Mesothelial cell of epicardium (in vitro differentiated cells): ENCODE measurements around the gene DYNLT2. TPM values are rescaled to one million over a fixed set of nuclear protein-coding genes. Genes with fewer than 3 reads are reported as not detected.

Experiments
- DNase-seq, 2 experiments: peaks; one replicate each; pipeline ENCODE4 v3.0.0; 2021; ENCODE audit warnings: low spot score in 2 of 2; ENCODE audit not compliant: unreplicated experiment in 2 of 2
- H3K27ac Mint-ChIP-seq: 2 replicates; pipeline ENCODE4 v1.8.0; 2021; ENCODE audit warnings: mixed read lengths
- H3K27me3 Mint-ChIP-seq: 2 replicates; pipeline ENCODE4 v1.8.0; 2021; ENCODE audit warnings: low read depth, mixed read lengths
- H3K36me3 Mint-ChIP-seq: 2 replicates; pipeline ENCODE4 v1.8.0; 2021; ENCODE audit warnings: mixed read lengths
- H3K4me1 Mint-ChIP-seq: 2 replicates; pipeline ENCODE4 v1.8.0; 2021; ENCODE audit warnings: mixed read lengths
- H3K4me3 Mint-ChIP-seq: 2 replicates; pipeline ENCODE4 v1.8.0; 2021; ENCODE audit warnings: mild to moderate bottlenecking, moderate library complexity, mixed read lengths
- H3K9me3 Mint-ChIP-seq: 2 replicates; pipeline ENCODE4 v1.8.0; 2021; ENCODE audit warnings: mixed read lengths
- CTCF ChIP-seq: fragments of 200-600 bp; sonication (generic); IDR thresholded peaks from one replicate; pipeline ENCODE4 v1.5.0; 2021; ENCODE audit warnings: antibody characterized with exemption; ENCODE audit not compliant: unreplicated experiment
- total RNA-seq: library from RNA; stranded (reverse); gene quantifications from 3 replicates; pipeline ENCODE4 v1.2.1, GENCODE V29; 2021

Gene DYNLT2
- total RNA-seq, 1 donor from 2014 or later, result 2.7 TPM

DNA sequence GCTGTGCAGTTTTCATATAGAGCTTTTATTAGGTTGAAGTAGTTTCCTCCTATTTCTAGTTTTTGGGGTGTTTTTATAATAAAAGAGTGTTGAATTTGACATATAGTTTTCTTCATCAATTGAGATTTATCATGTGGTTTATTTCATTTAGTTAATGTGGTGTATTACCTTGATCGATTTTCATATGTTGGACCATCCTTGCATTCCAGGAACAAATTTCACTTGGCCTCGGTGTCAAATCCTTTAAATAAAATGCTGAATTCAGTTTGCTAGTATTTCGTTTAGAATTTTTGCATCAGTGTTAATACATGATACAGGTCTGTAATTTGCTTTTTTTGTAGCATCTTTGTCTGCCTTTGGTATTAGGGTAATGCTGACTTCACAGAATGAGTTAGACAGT is 6.0 kb downstream of the DYNLT2 start:
- Mint-ChIP-seq H3K4me1 (peaks cover 9% of the 10 kb centered on the region), H3K27me3 (no peaks in the 10 kb centered on the region), H3K9me3 (peaks cover 27% of the 10 kb centered on the region), H3K27ac (no peak overlapping the region), H3K4me3 (no peak overlapping the region), H3K36me3 (peaks cover 10% of the 10 kb centered on the region)
- TF ChIP-seq CTCF, result no peak
- no peak for DNase-seq

DNA sequence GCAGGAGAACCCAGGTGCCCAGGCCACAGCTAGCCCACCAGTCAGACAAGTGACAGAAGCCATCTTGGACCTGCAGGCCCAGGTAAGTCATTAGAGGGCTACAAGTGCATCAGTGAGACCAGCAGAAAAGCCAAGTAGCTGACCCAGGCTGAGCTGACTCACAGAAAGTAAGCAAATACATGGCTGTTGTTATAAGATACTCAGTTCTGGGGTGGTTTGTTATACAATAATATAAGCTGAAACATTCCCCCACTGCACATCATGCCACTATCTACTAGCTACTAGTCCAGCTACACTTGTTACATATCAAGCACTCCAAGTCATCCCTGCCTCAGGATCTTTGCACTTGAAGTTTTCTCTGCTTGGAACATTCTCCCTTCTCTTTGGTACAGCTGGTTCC is 10.0 kb downstream of the DYNLT2 start:
- TF ChIP-seq CTCF, result no peak
- peaks cover 6% of the 10 kb centered on the region for H3K4me1 Mint-ChIP-seq
- no peak overlapping the region for H3K4me3 Mint-ChIP-seq
- H3K36me3 Mint-ChIP-seq, result peaks cover 3% of the 10 kb centered on the region
- H3K27ac Mint-ChIP-seq, result no peak overlapping the region
- no peaks in the 10 kb centered on the region for H3K27me3 Mint-ChIP-seq
- peaks cover 11% of the 10 kb centered on the region for H3K9me3 Mint-ChIP-seq
- DNase-seq, result no peak

DNA sequence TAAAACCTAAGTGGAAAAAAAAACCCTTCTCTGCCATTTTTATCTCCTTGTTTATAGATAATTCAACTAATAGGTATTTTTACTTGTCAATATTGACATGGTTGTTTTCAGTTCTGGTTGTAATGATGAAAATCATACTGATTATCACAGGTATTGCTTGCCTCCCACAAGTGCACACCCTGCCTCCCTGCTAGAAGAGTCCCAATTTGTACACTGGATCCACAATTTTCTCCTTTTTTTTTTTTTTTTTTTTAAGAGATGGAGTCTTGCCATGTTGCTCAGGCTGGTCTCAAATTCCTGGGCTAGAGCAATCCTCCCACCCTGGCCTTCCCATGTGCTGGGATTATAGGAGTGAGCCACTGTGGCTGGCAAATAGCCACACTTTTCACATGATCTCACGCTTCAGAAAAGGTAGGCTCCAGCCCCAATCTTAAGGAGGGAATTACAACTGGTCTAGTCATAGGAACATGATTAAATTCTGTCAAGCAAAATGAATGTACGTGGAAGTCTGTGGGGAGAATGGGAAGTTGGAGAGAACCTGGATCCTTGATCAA is 12.3 kb downstream of the DYNLT2 start:
- H3K9me3 Mint-ChIP-seq, result no peaks in the 10 kb centered on the region
- peaks cover 6% of the 10 kb centered on the region for H3K4me1 Mint-ChIP-seq
- no peak for TF ChIP-seq CTCF
- H3K27me3 Mint-ChIP-seq, result peaks cover 10% of the 10 kb centered on the region
- H3K36me3 Mint-ChIP-seq, result no peaks in the 10 kb centered on the region
- no peak overlapping the region for H3K4me3 Mint-ChIP-seq
- DNase-seq, result no peak
- no peak overlapping the region for H3K27ac Mint-ChIP-seq

GRCh38 chr6:169738204-169738975 is 13.0 kb downstream of the DYNLT2 start:
- DNase-seq, result no peak
- H3K27ac Mint-ChIP-seq, result peak overlapping the region; percentile 39
- H3K4me1 Mint-ChIP-seq, result peaks cover 6% of the 10 kb centered on the region
- no peaks in the 10 kb centered on the region for H3K9me3 Mint-ChIP-seq
- no peaks in the 10 kb centered on the region for H3K36me3 Mint-ChIP-seq
- peaks cover 10% of the 10 kb centered on the region for H3K27me3 Mint-ChIP-seq
- no peak overlapping the region for H3K4me3 Mint-ChIP-seq
- no peak for TF ChIP-seq CTCF

- peaks cover 6% of the 10 kb centered on the region for H3K27me3 Mint-ChIP-seq
- TF ChIP-seq CTCF, result no peak
- DNase-seq, result no peak
- no peak overlapping the region for H3K4me3 Mint-ChIP-seq
- H3K9me3 Mint-ChIP-seq, result no peaks in the 10 kb centered on the region
- no peak overlapping the region for H3K27ac Mint-ChIP-seq
- H3K36me3 Mint-ChIP-seq, result no peaks in the 10 kb centered on the region
- H3K4me1 Mint-ChIP-seq, result peaks cover 34% of the 10 kb centered on the region
Observed at GRCh38 chr6:169729961-169730360, 21.4 kb downstream of the DYNLT2 start.
